Measurements from ENCODE around the gene GK2.

- no peak for TF ChIP-seq CTCF (IDR thresholded peaks at IDR 0.05; ENCODE audit: low read depth, low read length)
- TF ChIP-seq POLR2A (IDR thresholded peaks at IDR 0.05; ENCODE audit: extremely low read depth, insufficient read length), result no peak
- TF ChIP-seq MAX (IDR thresholded peaks at IDR 0.05; ENCODE audit: low read depth, low read length), result no peak
These were observed 42.0 kb upstream of the GK2 start for GRCh38 chr4:79450053-79450452.
